Endothelial cell of umbilical vein (primary cell): ENCODE measurements around the gene ENDOG. TPM values are rescaled to one million over a fixed set of nuclear protein-coding genes. Genes with fewer than 3 reads are reported as not detected.

Source experiments
- BruUV-seq: library from RNA; stranded (reverse); fragments of 400-500 nt; replicated peaks from 2 replicates; lab custom pipeline; 2021; lab: Mats Ljungman, UMichigan
- CTCF ChIA-PET: fragments of 300-600, 350-600 bp; sonication (Branson Sonifier 250); formaldehyde crosslinking; loops from one replicate; lab custom pipeline; 2021; ENCODE audit warnings: antibody characterized with exemption, inconsistent platforms; lab: Charles Lee
- POLR2A ChIA-PET: fragments of 300-600, 350-600 bp; sonication (Branson Sonifier 250); formaldehyde crosslinking; loops from one replicate; lab custom pipeline; 2021; ENCODE audit warnings: antibody characterized with exemption, inconsistent platforms; lab: Charles Lee
- DNase-seq: peaks from one replicate; pipeline ENCODE4 v3.0.0-alpha.2; 2011; ENCODE audit warnings: low read depth, low spot score
- FAIRE-seq: peaks from 2 replicates; lab custom pipeline; 2011; peaks lifted over from hg19 to GRCh38; lab: Jason Lieb, UNC
- H2AFZ ChIP-seq: 2 replicates; pipeline ENCODE4 v1.6.0; 2012; ENCODE audit warnings: low read depth, low read length, control low read depth, inconsistent platforms
- H3K27ac ChIP-seq: 2 replicates; pipeline ENCODE4 v1.5.1; 2011; ENCODE audit warnings: low read depth, mild to moderate bottlenecking, control low read depth, low read length, moderate library complexity; ENCODE audit not compliant: insufficient read depth
- H3K27me3 ChIP-seq, 2 experiments: 2 replicates each; pipeline versions ENCODE4 v1.6.0 to v1.6.1; 2011; ENCODE audit warnings: low read length in 2 of 2, mixed read lengths in 1 of 2; ENCODE audit not compliant: control insufficient read depth in 2 of 2, insufficient read depth in 2 of 2
- H3K36me3 ChIP-seq, 2 experiments: 2 replicates in 1 of 2; 3 replicates in 1 of 2; pipeline ENCODE4 v1.5.1; 2011; ENCODE audit warnings: low read length in 2 of 2, mild to moderate bottlenecking in 1 of 2, moderate library complexity in 1 of 2; ENCODE audit not compliant: control insufficient read depth in 2 of 2, insufficient read depth in 2 of 2; ENCODE audit errors: extremely low read depth in 1 of 2
- H3K4me1 ChIP-seq: 3 replicates; pipeline ENCODE4 v1.5.1; 2011; ENCODE audit warnings: mild to moderate bottlenecking, low read length; ENCODE audit not compliant: control insufficient read depth, insufficient read depth; ENCODE audit errors: extremely low read depth
- H3K4me2 ChIP-seq: 2 replicates; pipeline ENCODE4 v1.6.1; 2011; ENCODE audit warnings: low read length, control low read depth, mixed read lengths; ENCODE audit not compliant: insufficient read depth
- H3K4me3 ChIP-seq, 3 experiments: fragments of 200-600 bp in 1 of 3; sonication (generic), shearing (Covaris generic) in 1 of 3; replicated peaks in 1 of 3; 2 replicates each; pipeline ENCODE4 v1.5.1; 2011 to 2016; ENCODE audit warnings: control low read depth in 3 of 3, low read length in 3 of 3, mild to moderate bottlenecking in 2 of 3, inconsistent platforms in 1 of 3, low read depth in 1 of 3, moderate library complexity in 1 of 3; ENCODE audit not compliant: insufficient read depth in 1 of 3
- H3K79me2 ChIP-seq: 2 replicates; pipeline ENCODE4 v1.6.0; 2012; ENCODE audit warnings: low read length, inconsistent platforms; ENCODE audit not compliant: control insufficient read depth, insufficient read depth
- H3K9ac ChIP-seq: replicated peaks from 2 replicates; pipeline ENCODE3; 2011; ENCODE audit warnings: low read length, control low read depth; ENCODE audit not compliant: insufficient read depth; ENCODE audit errors: extremely low read depth
- H3K9me1 ChIP-seq: replicated peaks from 3 replicates; pipeline ENCODE4 v1.6.0; 2011; ENCODE audit warnings: mild to moderate bottlenecking, low read length; ENCODE audit not compliant: control insufficient read depth, insufficient read depth; ENCODE audit errors: extremely low read depth
- H3K9me3 ChIP-seq: replicated peaks from 2 replicates; pipeline ENCODE4 v1.5.1; 2012; ENCODE audit warnings: low read length, inconsistent platforms; ENCODE audit not compliant: control insufficient read depth, insufficient read depth
- H4K20me1 ChIP-seq: replicated peaks from 2 replicates; pipeline ENCODE3; 2011; ENCODE audit warnings: mild to moderate bottlenecking, low read length; ENCODE audit not compliant: control insufficient read depth, insufficient read depth; ENCODE audit errors: extremely low read depth
- CTCF ChIP-seq, 2 donors: IDR thresholded peaks; 1 replicate in 1 of 2; 2 replicates in 1 of 2; pipeline ENCODE4 v1.5.1; 2011; ENCODE audit warnings: low read length in 2 of 2, mild to moderate bottlenecking in 2 of 2, moderate library complexity in 2 of 2, control low read depth in 1 of 2, inconsistent platforms in 1 of 2, low read depth in 1 of 2; ENCODE audit not compliant: insufficient read depth in 1 of 2; ENCODE audit errors: extremely low read depth in 1 of 2
- EZH2 ChIP-seq: IDR thresholded peaks from 2 replicates; pipeline ENCODE4 v1.6.1; 2012; ENCODE audit warnings: borderline replicate concordance, low read depth, mild to moderate bottlenecking, moderate library complexity, low read length, inconsistent platforms; ENCODE audit not compliant: severe bottlenecking
- FOS ChIP-seq: IDR thresholded peaks from 2 replicates; pipeline ENCODE4 v1.6.1; 2011; ENCODE audit warnings: mild to moderate bottlenecking, low read length, moderate library complexity, borderline replicate concordance; ENCODE audit not compliant: insufficient read depth
- GATA2 ChIP-seq: IDR thresholded peaks from 2 replicates; pipeline ENCODE4 v1.7.0; 2011; ENCODE audit warnings: low read depth, mild to moderate bottlenecking, moderate library complexity, mixed read lengths, low read length; ENCODE audit not compliant: insufficient read length, insufficient read depth
- JUN ChIP-seq: IDR thresholded peaks from 2 replicates; pipeline ENCODE4 v1.6.1; 2011; ENCODE audit warnings: borderline replicate concordance, low read depth; ENCODE audit not compliant: insufficient read length, insufficient read depth
- MAX ChIP-seq: IDR thresholded peaks from 2 replicates; pipeline ENCODE4 v1.6.1; 2011; ENCODE audit not compliant: insufficient read depth, insufficient read length
- MYC ChIP-seq: IDR thresholded peaks from one replicate; pipeline ENCODE4 v1.6.1; 2011; ENCODE audit warnings: mild to moderate bottlenecking, low read depth, low read length
- POLR2A ChIP-seq: IDR thresholded peaks from 2 replicates; pipeline ENCODE4 v1.6.1; 2012; ENCODE audit warnings: low read depth, mild to moderate bottlenecking, control low read depth, low read length
- POLR2AphosphoS5 ChIP-seq: IDR thresholded peaks from 2 replicates; pipeline ENCODE4 v1.6.1; 2012; ENCODE audit warnings: low read depth, mild to moderate bottlenecking, control low read depth, low read length, moderate library complexity; ENCODE audit not compliant: insufficient read depth
- dilution Hi-C: fragments of 300-500 bp; cut with MboI; formaldehyde crosslinking; loops from one replicate; pipeline ENCODE4 v1.15.0; 2019; ENCODE audit warnings: low sequenced_read_pairs; ENCODE audit not compliant: extremely low pct_ligation_motif_present
- intact Hi-C: fragments of 100-400 bp; cut with micrococcal nuclease; formaldehyde crosslinking; loops from one replicate; pipeline ENCODE4 v1.10.0; 2022
- polyA plus RNA-seq, 4 experiments: library from polyadenylated mRNA; depleted of rRNA in 3 of 4; stranded (reverse) in 3 of 4; unstranded in 1 of 4; fragments of >200 nt; gene quantifications; 2 replicates each; pipeline versions ENCODE4 v1.2.1 to v1.2.3, GENCODE V29; 2011 to 2012; ENCODE audit warnings: missing spikeins in 1 of 4
- total RNA-seq: library from RNA; stranded (reverse); gene quantifications from 2 replicates; pipeline ENCODE4 v1.2.3, GENCODE V29; 2021

ENDOG gene
- total and polyA plus RNA-seq, 2 donors (not counting 3 experiments of a cell fraction or from before 2014, with no cell fraction given) = 18.0 to 21.1 TPM

- no peaks in the 10 kb centered on the region for H3K36me3 ChIP-seq
- no peaks in the 10 kb centered on the region for H4K20me1 ChIP-seq
- H2AFZ ChIP-seq = no peak overlapping the region
- H3K4me1 ChIP-seq = no peaks in the 10 kb centered on the region
- H3K9me1 ChIP-seq = no peaks in the 10 kb centered on the region
- DNase-seq (no peak), FAIRE-seq (no peak)
- dilution Hi-C loops = no loop called here
- TF ChIP-seq CTCF (IDR thresholded peaks at IDR 0.05; ENCODE audit: extremely low read depth in 1 of 2, insufficient read depth in 1 of 2, low read depth in 1 of 2, low read length in 2 of 2) (no peak), FOS (no peak), MAX (no peak), MYC (no peak), POLR2AphosphoS5 (no peak), GATA2 (no peak), JUN (no peak), POLR2A (no peak), EZH2 (no peak)
- no peaks in the 10 kb centered on the region for H3K79me2 ChIP-seq
- no peak overlapping the region for H3K4me3 ChIP-seq
- ChIA-PET POLR2A (no interaction called here), CTCF (interaction anchor here (0.6 to 8.9 kb wide), 7 partner anchors 9 to 76 kb away, joined by 3 to 146 read pairs (median 4); no protein-coding TSS in a partner anchor)
- H3K27ac ChIP-seq = no peak overlapping the region
- intact Hi-C loops = loop anchor here (5.0 kb wide), 1 partner anchor 146 kb away; no protein-coding TSS in a partner anchor
- no TSS peak for BruUV-seq
- H3K9ac ChIP-seq = no peak overlapping the region
- no peak overlapping the region for H3K4me2 ChIP-seq
- no peaks in the 10 kb centered on the region for H3K27me3 ChIP-seq
- H3K9me3 ChIP-seq = no peaks in the 10 kb centered on the region
Observed at GRCh38 chr9:128861501-128861900, 43.2 kb downstream of the ENDOG start.
